Body of pancreas (tissue), 4 donors: Measurements from ENCODE around the gene NUP50.

Source experiments
- POLR2A ChIP-seq, 3 donors: fragments of 450-650 bp; IDR thresholded peaks; one replicate each; pipeline ENCODE4 v1.6.1; 2016; ENCODE audit warnings: antibody characterized with exemption in 3 of 3, mild to moderate bottlenecking in 2 of 3
- TF ChIP-seq, protein P1 (sequence below), 7 experiments: fragments of 450-650 bp in 4 of 7; fragments of 200-600 bp in 3 of 7; sonication (generic) in 3 of 7; IDR thresholded peaks; one replicate each; pipeline ENCODE4 v1.5.1; 2016 to 2019; ENCODE audit warnings: antibody characterized with exemption in 7 of 7

DNA sequence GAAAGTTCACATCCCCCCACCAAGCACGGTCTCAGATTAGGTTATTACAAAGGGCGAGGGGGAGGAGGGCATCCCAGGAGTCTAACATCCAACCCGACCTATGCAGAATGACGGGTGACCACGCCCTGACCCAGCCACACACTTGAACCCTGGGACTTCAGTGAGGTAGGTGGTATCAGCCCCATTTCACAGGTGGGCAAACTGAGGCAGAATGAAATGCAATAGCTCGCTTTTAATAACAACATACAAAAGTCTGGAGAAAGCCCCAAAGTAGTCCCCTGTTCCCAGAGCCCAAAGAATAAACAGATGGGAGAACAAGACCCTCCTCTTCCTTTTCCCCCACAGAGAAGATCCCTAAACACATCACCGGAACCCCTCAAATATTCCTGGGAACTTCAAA lies 31.9 kb downstream of the NUP50 start:
- TF ChIP-seq, protein P1, sequence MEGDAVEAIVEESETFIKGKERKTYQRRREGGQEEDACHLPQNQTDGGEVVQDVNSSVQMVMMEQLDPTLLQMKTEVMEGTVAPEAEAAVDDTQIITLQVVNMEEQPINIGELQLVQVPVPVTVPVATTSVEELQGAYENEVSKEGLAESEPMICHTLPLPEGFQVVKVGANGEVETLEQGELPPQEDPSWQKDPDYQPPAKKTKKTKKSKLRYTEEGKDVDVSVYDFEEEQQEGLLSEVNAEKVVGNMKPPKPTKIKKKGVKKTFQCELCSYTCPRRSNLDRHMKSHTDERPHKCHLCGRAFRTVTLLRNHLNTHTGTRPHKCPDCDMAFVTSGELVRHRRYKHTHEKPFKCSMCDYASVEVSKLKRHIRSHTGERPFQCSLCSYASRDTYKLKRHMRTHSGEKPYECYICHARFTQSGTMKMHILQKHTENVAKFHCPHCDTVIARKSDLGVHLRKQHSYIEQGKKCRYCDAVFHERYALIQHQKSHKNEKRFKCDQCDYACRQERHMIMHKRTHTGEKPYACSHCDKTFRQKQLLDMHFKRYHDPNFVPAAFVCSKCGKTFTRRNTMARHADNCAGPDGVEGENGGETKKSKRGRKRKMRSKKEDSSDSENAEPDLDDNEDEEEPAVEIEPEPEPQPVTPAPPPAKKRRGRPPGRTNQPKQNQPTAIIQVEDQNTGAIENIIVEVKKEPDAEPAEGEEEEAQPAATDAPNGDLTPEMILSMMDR (IDR thresholded peaks at IDR 0.05), result no peak
- TF ChIP-seq POLR2A (IDR thresholded peaks at IDR 0.05), result no peak
